GM12891 (cell line): Measurements from ENCODE around the gene ZNF280A.

Experiments
- POLR2A ChIP-seq: IDR thresholded peaks from 2 replicates; pipeline ENCODE4 v1.6.1; 2011; ENCODE audit warnings: low read depth, low read length, control low read depth
- POLR2AphosphoS5 ChIP-seq: IDR thresholded peaks from 2 replicates; pipeline ENCODE4 v1.6.1; 2011; ENCODE audit warnings: low read depth, low read length, control low read depth

- no peak for TF ChIP-seq POLR2AphosphoS5
- no peak for TF ChIP-seq POLR2A
These were observed 6.2 kb upstream of the ZNF280A start for GRCh38 chr22:22526125-22526912.
